ENCODE data around the gene ATP7B.

ATP7B gene

GRCh38 chr13:52005841-52006522, 5.3 kb downstream of the ATP7B start:
- no peak overlapping the region for H3K4me3 ChIP-seq (ENCODE audit: low read depth in 1 of 2, low read length in 2 of 2)
- no peak overlapping the region for H3K27ac ChIP-seq (ENCODE audit: low read length)
- H3K27me3 ChIP-seq (ENCODE audit: low read depth, low read length), result no peaks in the 10 kb centered on the region
- H3K36me3 ChIP-seq (ENCODE audit: control insufficient read depth in 1 of 2, insufficient read depth in 2 of 2, low read length in 2 of 2), result no peaks in the 10 kb centered on the region
- H3K9me3 ChIP-seq (ENCODE audit: control insufficient read depth in 1 of 2, low read length in 2 of 2), result no peaks in the 10 kb centered on the region
- H3K4me1 ChIP-seq (ENCODE audit: control insufficient read depth in 1 of 2, insufficient read depth in 2 of 2, low read length in 2 of 2), result peaks cover 5 to 10% of the 10 kb centered on the region in 2 donors

GRCh38 chr13:52004511-52005170, 6.6 kb downstream of the ATP7B start:
- no peaks in the 10 kb centered on the region for H3K9me3 ChIP-seq (ENCODE audit: control insufficient read depth in 1 of 2, low read length in 2 of 2)
- H3K4me3 ChIP-seq (ENCODE audit: low read depth in 1 of 2, low read length in 2 of 2), result no peak overlapping the region
- H3K36me3 ChIP-seq (ENCODE audit: control insufficient read depth in 1 of 2, insufficient read depth in 2 of 2, low read length in 2 of 2), result no peaks in the 10 kb centered on the region
- H3K27me3 ChIP-seq (ENCODE audit: low read depth, low read length), result no peaks in the 10 kb centered on the region
- H3K27ac ChIP-seq (ENCODE audit: low read length), result no peak overlapping the region
- H3K4me1 ChIP-seq (ENCODE audit: control insufficient read depth in 1 of 2, insufficient read depth in 2 of 2, low read length in 2 of 2), result peaks cover 0 to 12% of the 10 kb centered on the region in 2 donors

GRCh38 chr13:52003541-52003940, 7.7 kb downstream of the ATP7B start:
- Histone ChIP-seq H3K27me3 (ENCODE audit: low read depth, low read length) (no peaks in the 10 kb centered on the region), H3K27ac (ENCODE audit: low read length) (no peak overlapping the region), H3K9me3 (ENCODE audit: control insufficient read depth in 1 of 2, low read length in 2 of 2) (no peaks in the 10 kb centered on the region), H3K4me1 (ENCODE audit: control insufficient read depth in 1 of 2, insufficient read depth in 2 of 2, low read length in 2 of 2) (peaks cover 6 to 17% of the 10 kb centered on the region in 2 donors), H3K4me3 (ENCODE audit: low read depth in 1 of 2, low read length in 2 of 2) (no peak overlapping the region), H3K36me3 (ENCODE audit: control insufficient read depth in 1 of 2, insufficient read depth in 2 of 2, low read length in 2 of 2) (no peaks in the 10 kb centered on the region)

- Histone ChIP-seq H3K27me3 (ENCODE audit: low read depth, low read length) (no peaks in the 10 kb centered on the region), H3K36me3 (ENCODE audit: control insufficient read depth in 1 of 2, insufficient read depth in 2 of 2, low read length in 2 of 2) (no peaks in the 10 kb centered on the region), H3K4me3 (ENCODE audit: low read depth in 1 of 2, low read length in 2 of 2) (no peak overlapping the region), H3K27ac (ENCODE audit: low read length) (no peak overlapping the region), H3K9me3 (ENCODE audit: control insufficient read depth in 1 of 2, low read length in 2 of 2) (no peaks in the 10 kb centered on the region), H3K4me1 (ENCODE audit: control insufficient read depth in 1 of 2, insufficient read depth in 2 of 2, low read length in 2 of 2) (peaks cover 6 to 18% of the 10 kb centered on the region in 2 donors)
These were observed 8.9 kb downstream of the ATP7B start for GRCh38 chr13:52002361-52002760.

GRCh38 chr13:52001120-52001731, 10.0 kb downstream of the ATP7B start:
- Histone ChIP-seq H3K4me3 (ENCODE audit: low read depth in 1 of 2, low read length in 2 of 2) (no peak overlapping the region), H3K36me3 (ENCODE audit: control insufficient read depth in 1 of 2, insufficient read depth in 2 of 2, low read length in 2 of 2) (no peaks in the 10 kb centered on the region), H3K4me1 (ENCODE audit: control insufficient read depth in 1 of 2, insufficient read depth in 2 of 2, low read length in 2 of 2) (peaks cover 6 to 20% of the 10 kb centered on the region in 2 donors), H3K27ac (ENCODE audit: low read length) (no peak overlapping the region), H3K9me3 (ENCODE audit: control insufficient read depth in 1 of 2, low read length in 2 of 2) (no peaks in the 10 kb centered on the region), H3K27me3 (ENCODE audit: low read depth, low read length) (no peaks in the 10 kb centered on the region)

- peaks cover 15 to 31% of the 10 kb centered on the region in 2 donors for H3K4me1 ChIP-seq (ENCODE audit: control insufficient read depth in 1 of 2, insufficient read depth in 2 of 2, low read length in 2 of 2)
- H3K4me3 ChIP-seq (ENCODE audit: low read depth in 1 of 2, low read length in 2 of 2), result peak overlapping the region in 1 of 2 donors; percentile 21
- no peaks in the 10 kb centered on the region for H3K36me3 ChIP-seq (ENCODE audit: control insufficient read depth in 1 of 2, insufficient read depth in 2 of 2, low read length in 2 of 2)
- no peaks in the 10 kb centered on the region for H3K9me3 ChIP-seq (ENCODE audit: control insufficient read depth in 1 of 2, low read length in 2 of 2)
- no peaks in the 10 kb centered on the region for H3K27me3 ChIP-seq (ENCODE audit: low read depth, low read length)
- no peak overlapping the region for H3K27ac ChIP-seq (ENCODE audit: low read length)
These were observed 11.3 kb downstream of the ATP7B start for GRCh38 chr13:51999921-52000320.

GRCh38 chr13:51999510-51999911, 11.7 kb downstream of the ATP7B start:
- no peaks in the 10 kb centered on the region for H3K36me3 ChIP-seq (ENCODE audit: control insufficient read depth in 1 of 2, insufficient read depth in 2 of 2, low read length in 2 of 2)
- H3K9me3 ChIP-seq (ENCODE audit: control insufficient read depth in 1 of 2, low read length in 2 of 2), result no peaks in the 10 kb centered on the region
- peak overlapping the region; percentile 15 to 21 for H3K4me3 ChIP-seq (ENCODE audit: low read depth in 1 of 2, low read length in 2 of 2)
- H3K27ac ChIP-seq (ENCODE audit: low read length), result no peak overlapping the region
- peaks cover 15 to 27% of the 10 kb centered on the region in 2 donors for H3K4me1 ChIP-seq (ENCODE audit: control insufficient read depth in 1 of 2, insufficient read depth in 2 of 2, low read length in 2 of 2)
- no peaks in the 10 kb centered on the region for H3K27me3 ChIP-seq (ENCODE audit: low read depth, low read length)

- Histone ChIP-seq H3K27ac (ENCODE audit: low read length) (no peak overlapping the region), H3K4me1 (ENCODE audit: control insufficient read depth in 1 of 2, insufficient read depth in 2 of 2, low read length in 2 of 2) (peaks cover 15 to 26% of the 10 kb centered on the region in 2 donors), H3K4me3 (ENCODE audit: low read depth in 1 of 2, low read length in 2 of 2) (peak overlapping the region; percentile 15 to 21), H3K36me3 (ENCODE audit: control insufficient read depth in 1 of 2, insufficient read depth in 2 of 2, low read length in 2 of 2) (no peaks in the 10 kb centered on the region), H3K27me3 (ENCODE audit: low read depth, low read length) (no peaks in the 10 kb centered on the region), H3K9me3 (ENCODE audit: control insufficient read depth in 1 of 2, low read length in 2 of 2) (no peaks in the 10 kb centered on the region)
These were observed 12.3 kb downstream of the ATP7B start for GRCh38 chr13:51998723-51999509.

GRCh38 chr13:51997641-51998330, 13.5 kb downstream of the ATP7B start:
- H3K9me3 ChIP-seq (ENCODE audit: control insufficient read depth in 1 of 2, low read length in 2 of 2), result no peaks in the 10 kb centered on the region
- H3K4me1 ChIP-seq (ENCODE audit: control insufficient read depth in 1 of 2, insufficient read depth in 2 of 2, low read length in 2 of 2), result peaks cover 15 to 26% of the 10 kb centered on the region in 2 donors
- no peak overlapping the region for H3K4me3 ChIP-seq (ENCODE audit: low read depth in 1 of 2, low read length in 2 of 2)
- no peak overlapping the region for H3K27ac ChIP-seq (ENCODE audit: low read length)
- no peaks in the 10 kb centered on the region for H3K27me3 ChIP-seq (ENCODE audit: low read depth, low read length)
- no peaks in the 10 kb centered on the region for H3K36me3 ChIP-seq (ENCODE audit: control insufficient read depth in 1 of 2, insufficient read depth in 2 of 2, low read length in 2 of 2)

- Histone ChIP-seq H3K4me3 (ENCODE audit: low read depth in 1 of 2, low read length in 2 of 2) (no peak overlapping the region), H3K9me3 (ENCODE audit: control insufficient read depth in 1 of 2, low read length in 2 of 2) (no peaks in the 10 kb centered on the region), H3K27ac (ENCODE audit: low read length) (no peak overlapping the region), H3K36me3 (ENCODE audit: control insufficient read depth in 1 of 2, insufficient read depth in 2 of 2, low read length in 2 of 2) (no peaks in the 10 kb centered on the region), H3K27me3 (ENCODE audit: low read depth, low read length) (no peaks in the 10 kb centered on the region), H3K4me1 (ENCODE audit: control insufficient read depth in 1 of 2, insufficient read depth in 2 of 2, low read length in 2 of 2) (peaks cover 15 to 26% of the 10 kb centered on the region in 2 donors)
These were observed 14.1 kb downstream of the ATP7B start for GRCh38 chr13:51997186-51997585.
